OCI-LY7 (cell line): ENCODE results near the gene PDE11A.

ENCODE experiments used
- EZH2phosphoT487 ChIP-seq: fragments of 200-600 bp; sonication (generic); IDR thresholded peaks from 2 replicates; pipeline ENCODE4 v1.6.1; 2018; ENCODE audit warnings: low read depth, borderline replicate concordance, mild to moderate bottlenecking, mixed run types, antibody characterized with exemption, low read length, moderate library complexity, mixed read lengths
- TF ChIP-seq, protein P1 (sequence below): fragments of 200-600 bp; sonication (generic); conservative IDR thresholded peaks from 2 replicates; pipeline ENCODE4 v1.5.1; 2014; ENCODE audit warnings: mild to moderate bottlenecking, antibody characterized with exemption, low read length, moderate library complexity, mixed read lengths

DNA sequence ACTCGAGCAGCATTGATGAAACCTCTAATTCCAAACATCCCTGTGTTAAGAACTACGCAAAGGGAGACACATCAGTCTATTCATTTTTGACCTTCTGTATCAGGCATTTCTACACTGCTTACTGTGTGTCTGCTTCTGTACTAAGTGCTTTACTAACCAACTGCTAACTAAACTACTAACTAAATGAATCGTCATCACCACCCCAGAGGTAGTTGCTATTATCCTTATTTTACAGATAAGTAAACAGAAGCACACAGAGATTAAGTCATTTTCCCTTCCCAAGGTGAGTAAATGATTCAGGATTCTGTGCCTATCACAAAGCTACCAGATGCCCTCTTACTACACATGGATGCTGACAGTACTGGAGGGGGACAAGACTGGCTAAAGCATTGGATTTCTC lies 395.9 kb downstream of the PDE11A start:
- TF ChIP-seq, protein P1, sequence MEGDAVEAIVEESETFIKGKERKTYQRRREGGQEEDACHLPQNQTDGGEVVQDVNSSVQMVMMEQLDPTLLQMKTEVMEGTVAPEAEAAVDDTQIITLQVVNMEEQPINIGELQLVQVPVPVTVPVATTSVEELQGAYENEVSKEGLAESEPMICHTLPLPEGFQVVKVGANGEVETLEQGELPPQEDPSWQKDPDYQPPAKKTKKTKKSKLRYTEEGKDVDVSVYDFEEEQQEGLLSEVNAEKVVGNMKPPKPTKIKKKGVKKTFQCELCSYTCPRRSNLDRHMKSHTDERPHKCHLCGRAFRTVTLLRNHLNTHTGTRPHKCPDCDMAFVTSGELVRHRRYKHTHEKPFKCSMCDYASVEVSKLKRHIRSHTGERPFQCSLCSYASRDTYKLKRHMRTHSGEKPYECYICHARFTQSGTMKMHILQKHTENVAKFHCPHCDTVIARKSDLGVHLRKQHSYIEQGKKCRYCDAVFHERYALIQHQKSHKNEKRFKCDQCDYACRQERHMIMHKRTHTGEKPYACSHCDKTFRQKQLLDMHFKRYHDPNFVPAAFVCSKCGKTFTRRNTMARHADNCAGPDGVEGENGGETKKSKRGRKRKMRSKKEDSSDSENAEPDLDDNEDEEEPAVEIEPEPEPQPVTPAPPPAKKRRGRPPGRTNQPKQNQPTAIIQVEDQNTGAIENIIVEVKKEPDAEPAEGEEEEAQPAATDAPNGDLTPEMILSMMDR = no peak
- TF ChIP-seq EZH2phosphoT487 = no peak
